GM23338 (cell line): ENCODE data around the gene ATP10B. TPM values are rescaled to one million over a fixed set of nuclear protein-coding genes. Genes with fewer than 3 reads are reported as not detected.

Experiments
- ATAC-seq: fragments of 200-7000 bp; cut with Tn5 transposase; 3 replicates; pipeline ENCODE4 v1.9.1; 2020
- DNase-seq: peaks from one replicate; pipeline ENCODE4 v3.0.0-alpha.2; 2015; ENCODE audit warnings: low spot score
- H2AFZ ChIP-seq: fragments of 200-600 bp; sonication (generic); 2 replicates; pipeline ENCODE4 v1.8.0; 2016; ENCODE audit warnings: antibody characterized with exemption, mild to moderate bottlenecking, moderate library complexity
- H3F3A ChIP-seq: fragments of 200-600 bp; sonication (generic); replicated peaks from 2 replicates; pipeline ENCODE4 v1.8.0; 2017; ENCODE audit warnings: antibody characterized with exemption, mixed run types, low read depth
- H3K27ac ChIP-seq: fragments of 200-600 bp; sonication (generic); 2 replicates; pipeline ENCODE4 v1.6.1; 2016; ENCODE audit warnings: low read depth
- H3K27me3 ChIP-seq: fragments of 200-600 bp; sonication (generic); 2 replicates; pipeline ENCODE4 v1.8.0; 2016; ENCODE audit warnings: mild to moderate bottlenecking, mixed run types, moderate library complexity; ENCODE audit not compliant: insufficient read depth
- H3K36me3 ChIP-seq: fragments of 200-600 bp; sonication (generic); 2 replicates; pipeline ENCODE4 v1.8.0; 2016; ENCODE audit warnings: mild to moderate bottlenecking; ENCODE audit not compliant: insufficient read depth
- H3K4me1 ChIP-seq: fragments of 200-600 bp; sonication (generic); 2 replicates; pipeline ENCODE4 v1.8.0; 2016; ENCODE audit warnings: mild to moderate bottlenecking, moderate library complexity; ENCODE audit not compliant: insufficient read depth
- H3K4me2 ChIP-seq: fragments of 200-600 bp; sonication (generic); 2 replicates; pipeline ENCODE4 v1.7.1; 2017; ENCODE audit warnings: mixed run types
- H3K4me3 ChIP-seq: fragments of 200-600 bp; sonication (generic); 2 replicates; pipeline ENCODE4 v1.6.1; 2016; ENCODE audit warnings: mixed run types
- H3K79me2 ChIP-seq: fragments of 200-600 bp; sonication (generic); replicated peaks from 2 replicates; pipeline ENCODE4 v1.8.0; 2017; ENCODE audit warnings: mild to moderate bottlenecking; ENCODE audit not compliant: insufficient read depth
- H3K9me2 ChIP-seq: fragments of 200-600 bp; sonication (generic); 2 replicates; pipeline ENCODE4 v1.8.0; 2017; ENCODE audit not compliant: insufficient read depth
- H4K20me1 ChIP-seq: fragments of 200-600 bp; sonication (generic); replicated peaks from 2 replicates; pipeline ENCODE4 v1.8.0; 2017; ENCODE audit warnings: mild to moderate bottlenecking; ENCODE audit not compliant: insufficient read depth
- H3K27ac Mint-ChIP-seq: 2 replicates; pipeline ENCODE4 v1.8.0; 2020; ENCODE audit warnings: inconsistent platforms, mild to moderate bottlenecking, moderate library complexity, mixed read lengths
- H3K27me3 Mint-ChIP-seq: 3 replicates; pipeline ENCODE4 v1.8.0; 2022; ENCODE audit warnings: low read depth, mild to moderate bottlenecking, moderate library complexity, mixed read lengths, inconsistent platforms; ENCODE audit not compliant: insufficient read depth, poor library complexity
- H3K36me3 Mint-ChIP-seq: 3 replicates; pipeline ENCODE4 v1.8.0; 2021; ENCODE audit warnings: low read depth, mild to moderate bottlenecking, inconsistent platforms, moderate library complexity, mixed read lengths
- H3K4me1 Mint-ChIP-seq: 3 replicates; pipeline ENCODE4 v1.8.0; 2020; ENCODE audit warnings: mild to moderate bottlenecking, inconsistent platforms, mixed read lengths
- H3K4me3 Mint-ChIP-seq: 3 replicates; pipeline ENCODE4 v1.8.0; 2021; ENCODE audit warnings: moderate library complexity, mild to moderate bottlenecking, inconsistent platforms, mixed read lengths
- H3K9me3 Mint-ChIP-seq: 3 replicates; pipeline ENCODE4 v1.8.0; 2020; ENCODE audit warnings: moderate library complexity, mild to moderate bottlenecking, inconsistent platforms, mixed read lengths
- CREB1 ChIP-seq: fragments of 250-450 bp; sonication (Bioruptor Pico); IDR thresholded peaks from 2 replicates; pipeline ENCODE4 v1.5.0; 2020; ENCODE audit warnings: low read depth, mild to moderate bottlenecking, moderate library complexity
- CTCF ChIP-seq, 2 experiments: fragments of 200-600 bp in 1 of 2; sonication (generic) in 1 of 2; conservative IDR thresholded peaks; 2 replicates each; pipeline versions ENCODE4 v1.5.1 to v1.6.1; 2016 to 2017; ENCODE audit warnings: antibody characterized with exemption in 2 of 2, low read depth in 2 of 2, mild to moderate bottlenecking in 2 of 2, moderate library complexity in 1 of 2
- ETS1 ChIP-seq: IDR thresholded peaks from 2 replicates; pipeline ENCODE4 v1.6.1; 2016; ENCODE audit warnings: antibody characterized with exemption
- NANOG ChIP-seq: IDR thresholded peaks from 2 replicates; pipeline ENCODE4 v1.6.1; 2016; ENCODE audit warnings: antibody characterized with exemption, borderline replicate concordance
- POLR2AphosphoS5 ChIP-seq: IDR thresholded peaks from 2 replicates; pipeline ENCODE4 v1.6.1; 2016; ENCODE audit warnings: antibody characterized with exemption, low read depth
- STAT1 ChIP-seq: IDR thresholded peaks from one replicate; pipeline ENCODE4 v1.6.1; 2016; ENCODE audit warnings: antibody characterized with exemption; ENCODE audit not compliant: unreplicated experiment
- ZNF114 ChIP-seq: fragments of 250-450 bp; sonication (Bioruptor Pico); IDR thresholded peaks from 2 replicates; pipeline ENCODE4 v1.5.0; 2020; ENCODE audit warnings: mild to moderate bottlenecking, moderate library complexity
- ZNF331 ChIP-seq: fragments of 250-450 bp; sonication (Bioruptor Pico); IDR thresholded peaks from 2 replicates; pipeline ENCODE4 v1.5.0; 2020; ENCODE audit warnings: low read depth, mild to moderate bottlenecking, moderate library complexity
- ZNF462 ChIP-seq: fragments of 250-450 bp; sonication (Bioruptor Pico); IDR thresholded peaks from 2 replicates; pipeline ENCODE4 v1.5.0; 2020; ENCODE audit warnings: mild to moderate bottlenecking, moderate library complexity
- polyA plus RNA-seq: library from polyadenylated mRNA; unstranded; fragments of >200 nt; fragmentation: Nextera tagmentation; extraction: Ambion mirVana; gene quantifications from 2 replicates; pipeline ENCODE4 v1.2.1, GENCODE V29; 2016
- total RNA-seq: library from RNA; depleted of rRNA; stranded (reverse); fragments of >200 nt; shearing (Covaris generic); gene quantifications from 2 replicates; pipeline ENCODE4 v1.2.3, GENCODE V29; 2014

Gene ATP10B
- total and polyA plus RNA-seq, 2 experiments from 2014 or later, result 0.11 to 0.14 TPM

- no peaks in the 10 kb centered on the region for H3K36me3 ChIP-seq
- no peak for ATAC-seq
- H3K79me2 ChIP-seq, result no peaks in the 10 kb centered on the region
- H2AFZ ChIP-seq, result peak overlapping the region; percentile 66; the same call in 1 of the 2 replicates
- H3K4me2 ChIP-seq, result no peak overlapping the region
- 0 out of 2 replicates have a peak, but pooled peaks cover 3% of the 10 kb centered on the region for H3K4me1 ChIP-seq
- no peaks in the 10 kb centered on the region for H3K27me3 ChIP-seq
- no peak for DNase-seq
- H3K36me3 Mint-ChIP-seq, result no peaks in the 10 kb centered on the region
- no peaks in the 10 kb centered on the region for H3K27me3 Mint-ChIP-seq
- H3K27ac Mint-ChIP-seq, result no peak overlapping the region
- no peaks in the 10 kb centered on the region for H3K4me1 Mint-ChIP-seq
- TF ChIP-seq STAT1 (no peak), CTCF (conservative IDR thresholded peaks at IDR 0.05; ENCODE audit: low read depth in 2 of 2) (peak in 1 of 2 experiments; percentile 59; a peak in 2 of 4 replicates)
- H3K9me2 ChIP-seq, result no peaks in the 10 kb centered on the region
- no peaks in the 10 kb centered on the region for H3F3A ChIP-seq
- no peak overlapping the region for H3K4me3 Mint-ChIP-seq
- H3K9me3 Mint-ChIP-seq, result no peaks in the 10 kb centered on the region
- H4K20me1 ChIP-seq, result no peaks in the 10 kb centered on the region
- H3K4me3 ChIP-seq, result no peak overlapping the region
- no peak overlapping the region for H3K27ac ChIP-seq
Observed at GRCh38 chr5:160802592-160802991, 49.4 kb downstream of the ATP10B start.

- Histone ChIP-seq H3K27ac (no peak overlapping the region), H3K36me3 (no peaks in the 10 kb centered on the region), H2AFZ (0 out of 2 replicates have a peak overlapping the region, but pooled peaks have one; percentile 10), H3K4me3 (no peak overlapping the region), H3K4me2 (no peak overlapping the region), H3K27me3 (no peaks in the 10 kb centered on the region), H3F3A (no peaks in the 10 kb centered on the region), H4K20me1 (no peaks in the 10 kb centered on the region), H3K4me1 (0 out of 2 replicates have a peak, but pooled peaks cover 3% of the 10 kb centered on the region), H3K9me2 (no peaks in the 10 kb centered on the region), H3K79me2 (no peaks in the 10 kb centered on the region)
- Mint-ChIP-seq H3K36me3 (no peaks in the 10 kb centered on the region), H3K4me3 (no peak overlapping the region), H3K9me3 (no peaks in the 10 kb centered on the region), H3K4me1 (no peaks in the 10 kb centered on the region), H3K27me3 (no peaks in the 10 kb centered on the region), H3K27ac (no peak overlapping the region)
- no peak for ATAC-seq
- DNase-seq, result no peak
- TF ChIP-seq ETS1 (no peak), ZNF331 (no peak), ZNF462 (CRISPR knock-in tag) (no peak), CTCF (conservative IDR thresholded peaks at IDR 0.05; ENCODE audit: low read depth in 2 of 2) (no peak), POLR2AphosphoS5 (no peak), CREB1 (no peak), NANOG (no peak), ZNF114 (CRISPR knock-in tag) (no peak)
Observed at GRCh38 chr5:160800375-160801275, 51.4 kb downstream of the ATP10B start.
